GM23248 (cell line): Measurements from ENCODE around the gene SIRT6.

Source experiments
- EZH2 ChIP-seq: fragments of 200-600 bp; sonication (generic); IDR thresholded peaks from 2 replicates; pipeline ENCODE4 v1.6.1; 2018; ENCODE audit warnings: antibody characterized with exemption, mild to moderate bottlenecking; ENCODE audit not compliant: insufficient read depth, poor library complexity, severe bottlenecking
- EZH2phosphoT487 ChIP-seq: fragments of 200-600 bp; sonication (generic); IDR thresholded peaks from 2 replicates; pipeline ENCODE4 v1.6.1; 2018; ENCODE audit warnings: antibody characterized with exemption, moderate library complexity, mild to moderate bottlenecking, low read depth; ENCODE audit not compliant: insufficient read depth

GRCh38 chr19:4189641-4190040 is 7.3 kb upstream of the SIRT6 start:
- TF ChIP-seq EZH2 (no peak), EZH2phosphoT487 (no peak)
